ENCODE measurements around the gene ASIC2.

ASIC2 gene

GRCh38 chr17:33125552-33125950, 167.5 kb downstream of the ASIC2 start:
- H3K36me3 ChIP-seq (ENCODE audit: low read length), result no peaks in the 10 kb centered on the region
- no peak for TF ChIP-seq CTCF (IDR thresholded peaks at IDR 0.05; ENCODE audit: insufficient read depth, low read length, poor library complexity, severe bottlenecking)
- TF ChIP-seq EZH2phosphoT487 (conservative IDR thresholded peaks at IDR 0.05; ENCODE audit: low read length), result no peak

GRCh38 chr17:33124871-33125551, 168.1 kb downstream of the ASIC2 start:
- Histone ChIP-seq H3K9ac (ENCODE audit: low read length) (no peak overlapping the region), H3F3A (ENCODE audit: insufficient read depth) (no peaks in the 10 kb centered on the region)

More at GRCh38 chr17:33125552-33125950, 167.5 kb downstream of the ASIC2 start:
- Histone ChIP-seq H3F3A (ENCODE audit: insufficient read depth) (no peaks in the 10 kb centered on the region), H3K79me2 (ENCODE audit: insufficient read depth, low read length) (no peaks in the 10 kb centered on the region), H3K4me3 (ENCODE audit: insufficient read depth, low read length, poor library complexity, severe bottlenecking) (no peak overlapping the region), H3K27ac (ENCODE audit: low read depth, low read length) (no peak overlapping the region), H4K20me1 (ENCODE audit: low read depth, low read length) (no peaks in the 10 kb centered on the region), H3K9me3 (ENCODE audit: insufficient read depth, low read length) (no peaks in the 10 kb centered on the region), H3K9ac (ENCODE audit: low read length) (no peak overlapping the region), H2AFZ (ENCODE audit: low read depth, low read length, severe bottlenecking) (no peak overlapping the region), H3K4me2 (ENCODE audit: low read depth, low read length, poor library complexity, severe bottlenecking) (no peak overlapping the region), H3K9me2 (replicated peaks; ENCODE audit: insufficient read depth, low read length) (no peaks in the 10 kb centered on the region), H3K27me3 (ENCODE audit: low read length) (no peaks in the 10 kb centered on the region)

GRCh38 chr17:33124185-33124584, 168.9 kb downstream of the ASIC2 start:
- TF ChIP-seq EZH2phosphoT487 (conservative IDR thresholded peaks at IDR 0.05; ENCODE audit: low read length), result no peak
- no peak overlapping the region for H3K27ac ChIP-seq (ENCODE audit: low read depth, low read length)
- H2AFZ ChIP-seq (ENCODE audit: low read depth, low read length, severe bottlenecking), result no peak overlapping the region
- no peaks in the 10 kb centered on the region for H4K20me1 ChIP-seq (ENCODE audit: low read depth, low read length)
- H3K9ac ChIP-seq (ENCODE audit: low read length), result no peak overlapping the region
- H3F3A ChIP-seq (ENCODE audit: insufficient read depth), result no peaks in the 10 kb centered on the region
- no peaks in the 10 kb centered on the region for H3K9me3 ChIP-seq (ENCODE audit: insufficient read depth, low read length)
- H3K36me3 ChIP-seq (ENCODE audit: low read length), result no peaks in the 10 kb centered on the region
- H3K4me2 ChIP-seq (ENCODE audit: low read depth, low read length, poor library complexity, severe bottlenecking), result no peak overlapping the region
- H3K4me3 ChIP-seq (ENCODE audit: insufficient read depth, low read length, poor library complexity, severe bottlenecking), result no peak overlapping the region
- no peaks in the 10 kb centered on the region for H3K27me3 ChIP-seq (ENCODE audit: low read length)
- no peaks in the 10 kb centered on the region for H3K9me2 ChIP-seq (replicated peaks; ENCODE audit: insufficient read depth, low read length)
- H3K79me2 ChIP-seq (ENCODE audit: insufficient read depth, low read length), result no peaks in the 10 kb centered on the region

More at GRCh38 chr17:33124871-33125551, 168.1 kb downstream of the ASIC2 start:
- Histone ChIP-seq H3K36me3 (ENCODE audit: low read length) (no peaks in the 10 kb centered on the region), H4K20me1 (ENCODE audit: low read depth, low read length) (no peaks in the 10 kb centered on the region), H3K27me3 (ENCODE audit: low read length) (no peaks in the 10 kb centered on the region), H3K4me2 (ENCODE audit: low read depth, low read length, poor library complexity, severe bottlenecking) (no peak overlapping the region), H2AFZ (ENCODE audit: low read depth, low read length, severe bottlenecking) (no peak overlapping the region), H3K9me3 (ENCODE audit: insufficient read depth, low read length) (no peaks in the 10 kb centered on the region), H3K79me2 (ENCODE audit: insufficient read depth, low read length) (no peaks in the 10 kb centered on the region), H3K27ac (ENCODE audit: low read depth, low read length) (no peak overlapping the region), H3K4me3 (ENCODE audit: insufficient read depth, low read length, poor library complexity, severe bottlenecking) (no peak overlapping the region), H3K9me2 (replicated peaks; ENCODE audit: insufficient read depth, low read length) (no peaks in the 10 kb centered on the region)
- TF ChIP-seq EZH2phosphoT487 (conservative IDR thresholded peaks at IDR 0.05; ENCODE audit: low read length), result no peak
- TF ChIP-seq CTCF (IDR thresholded peaks at IDR 0.05; ENCODE audit: insufficient read depth, low read length, poor library complexity, severe bottlenecking), result no peak

GRCh38 chr17:33121756-33122155, 171.3 kb downstream of the ASIC2 start:
- no peaks in the 10 kb centered on the region for H3K79me2 ChIP-seq (ENCODE audit: insufficient read depth, low read length)
- H3K4me3 ChIP-seq (ENCODE audit: insufficient read depth, low read length, poor library complexity, severe bottlenecking), result no peak overlapping the region
- no peaks in the 10 kb centered on the region for H3K36me3 ChIP-seq (ENCODE audit: low read length)
- H3F3A ChIP-seq (ENCODE audit: insufficient read depth), result no peaks in the 10 kb centered on the region
- H4K20me1 ChIP-seq (ENCODE audit: low read depth, low read length), result no peaks in the 10 kb centered on the region
- TF ChIP-seq EZH2phosphoT487 (conservative IDR thresholded peaks at IDR 0.05; ENCODE audit: low read length) (no peak), CTCF (IDR thresholded peaks at IDR 0.05; ENCODE audit: insufficient read depth, low read length, poor library complexity, severe bottlenecking) (no peak)
- H3K27me3 ChIP-seq (ENCODE audit: low read length), result no peaks in the 10 kb centered on the region
- H3K4me2 ChIP-seq (ENCODE audit: low read depth, low read length, poor library complexity, severe bottlenecking), result no peak overlapping the region
- H3K9ac ChIP-seq (ENCODE audit: low read length), result no peak overlapping the region
- no peaks in the 10 kb centered on the region for H3K9me2 ChIP-seq (replicated peaks; ENCODE audit: insufficient read depth, low read length)
- no peak overlapping the region for H3K27ac ChIP-seq (ENCODE audit: low read depth, low read length)
- H3K9me3 ChIP-seq (ENCODE audit: insufficient read depth, low read length), result no peaks in the 10 kb centered on the region
- no peak overlapping the region for H2AFZ ChIP-seq (ENCODE audit: low read depth, low read length, severe bottlenecking)

Measured in SU-DHL-6 (cell line).